Fibroblast of villous mesenchyme (primary cell): Measurements from ENCODE around the gene DOCK4. TPM values are rescaled to one million over a fixed set of nuclear protein-coding genes. Genes with fewer than 3 reads are reported as not detected.

Source experiments
- DNase-seq: peaks from one replicate; pipeline ENCODE4 v3.0.0-alpha.2; 2010; ENCODE audit warnings: low read depth
- H3K4me3 ChIP-seq: 2 replicates; pipeline ENCODE4 v1.5.1; 2011; ENCODE audit warnings: low read depth, mild to moderate bottlenecking, low read length
- total RNA-seq: library from RNA; depleted of rRNA; stranded (reverse); fragments of >200 nt; gene quantifications from 2 replicates; pipeline ENCODE4 v1.2.3, GENCODE V29; 2012
- TF ChIP-seq, protein P1 (sequence below): IDR thresholded peaks from 2 replicates; pipeline ENCODE4 v1.5.1; 2012; ENCODE audit warnings: low read depth, mild to moderate bottlenecking, low read length; ENCODE audit not compliant: insufficient read depth

DOCK4 gene
- total RNA-seq, 1 donor: 43.6 TPM

DNA sequence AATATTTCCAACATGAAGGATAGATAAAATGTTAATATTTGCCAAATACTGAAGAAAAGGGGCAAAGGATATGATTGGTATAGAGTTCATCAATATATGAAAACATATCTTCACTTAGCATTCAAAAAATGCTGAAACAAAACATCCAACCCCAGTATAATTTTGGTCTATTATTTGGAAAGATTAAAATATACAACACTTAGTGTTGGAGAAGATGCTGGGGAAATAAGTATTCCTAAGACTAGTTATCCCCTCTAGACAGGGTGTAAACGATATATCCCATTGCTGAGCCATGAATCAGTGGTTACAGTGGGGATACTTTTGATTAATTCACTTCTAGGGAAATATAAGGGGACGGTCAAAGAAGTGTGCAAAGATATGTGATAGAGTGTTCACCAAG lies 456.6 kb downstream of the DOCK4 start:
- no peak for DNase-seq
- TF ChIP-seq, protein P1, sequence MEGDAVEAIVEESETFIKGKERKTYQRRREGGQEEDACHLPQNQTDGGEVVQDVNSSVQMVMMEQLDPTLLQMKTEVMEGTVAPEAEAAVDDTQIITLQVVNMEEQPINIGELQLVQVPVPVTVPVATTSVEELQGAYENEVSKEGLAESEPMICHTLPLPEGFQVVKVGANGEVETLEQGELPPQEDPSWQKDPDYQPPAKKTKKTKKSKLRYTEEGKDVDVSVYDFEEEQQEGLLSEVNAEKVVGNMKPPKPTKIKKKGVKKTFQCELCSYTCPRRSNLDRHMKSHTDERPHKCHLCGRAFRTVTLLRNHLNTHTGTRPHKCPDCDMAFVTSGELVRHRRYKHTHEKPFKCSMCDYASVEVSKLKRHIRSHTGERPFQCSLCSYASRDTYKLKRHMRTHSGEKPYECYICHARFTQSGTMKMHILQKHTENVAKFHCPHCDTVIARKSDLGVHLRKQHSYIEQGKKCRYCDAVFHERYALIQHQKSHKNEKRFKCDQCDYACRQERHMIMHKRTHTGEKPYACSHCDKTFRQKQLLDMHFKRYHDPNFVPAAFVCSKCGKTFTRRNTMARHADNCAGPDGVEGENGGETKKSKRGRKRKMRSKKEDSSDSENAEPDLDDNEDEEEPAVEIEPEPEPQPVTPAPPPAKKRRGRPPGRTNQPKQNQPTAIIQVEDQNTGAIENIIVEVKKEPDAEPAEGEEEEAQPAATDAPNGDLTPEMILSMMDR: no peak
- H3K4me3 ChIP-seq: no peak overlapping the region

DNA sequence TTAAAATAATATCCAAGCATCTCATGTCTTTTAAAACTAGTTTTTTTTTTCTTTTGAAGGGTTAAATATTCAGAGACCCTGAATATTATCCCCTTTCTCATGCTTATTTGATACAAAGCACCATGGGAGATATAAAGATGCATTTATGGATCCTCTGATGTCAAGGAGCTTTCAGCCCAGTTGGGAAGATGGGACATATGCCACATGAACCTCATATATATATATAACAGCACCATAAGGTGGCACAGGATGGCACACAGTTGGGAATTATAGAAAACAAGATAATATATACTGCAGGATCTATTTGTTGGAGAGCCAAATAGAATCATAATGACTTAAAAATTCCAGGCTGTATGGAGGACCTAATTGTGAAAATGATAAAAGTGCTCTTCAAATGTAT lies 458.5 kb downstream of the DOCK4 start:
- H3K4me3 ChIP-seq: no peak overlapping the region
- no peak for DNase-seq
- TF ChIP-seq, protein P1: no peak

DNA sequence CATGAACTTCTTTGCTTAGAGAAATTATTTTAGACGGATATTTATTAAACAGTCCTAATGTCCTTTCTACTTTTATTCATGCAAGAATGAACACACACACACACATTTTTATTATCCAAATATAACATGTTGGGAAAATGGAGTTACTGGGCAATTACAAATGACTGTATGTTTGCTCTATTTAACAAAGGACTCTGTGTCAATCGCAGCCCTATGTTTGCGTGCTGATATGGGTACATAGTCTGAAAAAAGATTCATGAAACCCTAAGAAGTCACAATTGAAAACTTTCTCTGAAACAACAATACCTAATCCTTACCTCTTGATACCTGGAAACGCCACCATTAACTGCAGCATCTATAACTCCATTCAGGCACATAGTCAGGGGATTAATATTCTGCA lies 459.2 kb downstream of the DOCK4 start:
- no peak overlapping the region for H3K4me3 ChIP-seq
- TF ChIP-seq, protein P1: no peak
- DNase-seq: no peak

DNA sequence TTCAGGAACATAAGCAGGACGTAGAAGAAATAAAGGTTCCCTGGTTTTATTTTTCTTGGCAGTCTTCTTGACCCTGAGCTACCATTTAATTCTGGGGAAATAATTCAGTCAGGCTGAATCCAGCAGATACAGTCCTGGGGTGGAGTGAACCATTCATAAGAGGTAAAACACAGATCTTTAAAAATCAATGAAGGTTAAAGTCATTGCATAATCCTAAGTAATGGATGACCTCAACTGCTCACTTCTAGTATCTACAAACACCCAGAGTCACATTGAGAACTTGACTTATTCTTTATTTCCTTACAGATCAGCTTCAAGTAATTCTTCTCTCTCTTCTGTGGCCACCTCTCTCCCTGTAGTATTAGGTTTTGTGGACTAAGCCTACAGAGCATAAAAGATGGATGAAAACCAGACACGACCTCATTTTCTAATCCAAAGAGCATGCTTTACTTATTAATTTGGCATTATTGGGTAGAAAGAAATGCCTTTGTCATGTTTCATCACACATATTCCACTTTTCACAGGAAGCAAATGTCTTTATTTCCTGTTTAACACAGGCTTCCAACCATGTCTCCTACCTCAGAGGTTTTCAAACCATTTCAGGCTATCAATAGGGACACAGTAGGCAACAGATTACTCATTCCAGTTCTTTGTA lies 461.6 kb downstream of the DOCK4 start:
- H3K4me3 ChIP-seq: no peak overlapping the region
- peak; percentile 49 for DNase-seq
- TF ChIP-seq, protein P1: no peak

DNA sequence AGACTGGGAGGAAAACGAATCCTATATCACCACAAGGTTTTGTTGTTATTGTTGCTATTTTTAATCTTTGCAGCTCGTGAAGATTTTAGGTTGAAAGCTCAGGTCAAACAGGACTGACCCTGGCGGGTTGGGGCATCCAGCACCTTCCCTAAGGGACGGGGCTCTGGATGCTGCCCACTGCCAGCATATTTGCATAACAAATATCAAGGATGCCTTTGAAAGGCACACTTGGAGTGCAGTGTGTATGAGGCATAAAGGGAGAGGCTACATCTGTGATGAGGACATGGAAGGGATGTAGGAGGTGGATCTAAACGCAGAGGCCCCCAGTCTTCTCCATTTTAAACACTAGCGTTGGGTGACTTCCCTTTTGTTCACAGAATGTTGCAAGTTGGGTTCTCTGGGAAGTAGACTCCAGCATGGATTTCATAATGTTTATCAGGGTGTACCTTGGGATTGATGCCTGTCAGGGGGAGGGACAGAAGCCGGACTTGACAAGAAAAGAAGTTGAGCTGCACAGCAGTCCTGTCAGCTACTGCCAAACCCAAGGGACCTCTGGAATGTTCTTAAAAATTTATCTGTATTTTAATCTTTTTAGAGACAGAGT lies 462.9 kb downstream of the DOCK4 start:
- TF ChIP-seq, protein P1: no peak
- no peak for DNase-seq
- no peak overlapping the region for H3K4me3 ChIP-seq

DNA sequence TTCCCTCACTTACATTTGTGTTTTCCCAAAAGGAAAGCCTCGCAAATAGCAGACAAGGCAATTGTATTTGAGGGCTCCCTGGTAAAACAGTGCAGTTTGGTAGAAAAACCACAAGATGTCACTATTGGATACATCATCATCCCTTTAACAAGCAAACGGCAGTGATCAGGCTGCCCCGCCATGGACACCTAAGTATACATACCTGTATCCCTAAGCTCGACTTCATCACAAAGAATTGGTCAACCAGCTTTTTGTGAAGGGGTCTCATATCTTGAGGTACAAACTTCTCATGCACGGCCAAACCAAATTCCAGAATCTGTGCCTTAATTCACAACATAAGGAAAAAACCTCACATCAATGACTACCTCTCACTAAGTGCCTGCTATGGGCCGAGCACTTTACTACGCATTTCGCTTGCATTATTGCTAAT lies 464.4 kb downstream of the DOCK4 start:
- peak; percentile 79 for DNase-seq
- TF ChIP-seq, protein P1: peak; percentile 76
- no peak overlapping the region for H3K4me3 ChIP-seq
